Endometrial microvascular endothelial cells (primary cell): ENCODE data around the gene MAP1B. TPM values are rescaled to one million over a fixed set of nuclear protein-coding genes. Genes with fewer than 3 reads are reported as not detected.

ENCODE experiments used
- in situ Hi-C: cut with HindIII; loops from 2 replicates; pipeline ENCODE4 v1.10.0; 2017; ENCODE audit warnings: low sequenced_read_pairs, low pct_unique_long_range_greater_than_20kb; ENCODE audit errors: inconsistent ontology term
- total RNA-seq: library from RNA; depleted of rRNA; stranded (reverse); fragments of >200 nt; gene quantifications from one replicate; pipeline ENCODE4 v1.2.3, GENCODE V29; 2015; ENCODE audit errors: inconsistent ontology term

Gene MAP1B
- total RNA-seq, 1 donor from 2014 or later, result 226 TPM

DNA sequence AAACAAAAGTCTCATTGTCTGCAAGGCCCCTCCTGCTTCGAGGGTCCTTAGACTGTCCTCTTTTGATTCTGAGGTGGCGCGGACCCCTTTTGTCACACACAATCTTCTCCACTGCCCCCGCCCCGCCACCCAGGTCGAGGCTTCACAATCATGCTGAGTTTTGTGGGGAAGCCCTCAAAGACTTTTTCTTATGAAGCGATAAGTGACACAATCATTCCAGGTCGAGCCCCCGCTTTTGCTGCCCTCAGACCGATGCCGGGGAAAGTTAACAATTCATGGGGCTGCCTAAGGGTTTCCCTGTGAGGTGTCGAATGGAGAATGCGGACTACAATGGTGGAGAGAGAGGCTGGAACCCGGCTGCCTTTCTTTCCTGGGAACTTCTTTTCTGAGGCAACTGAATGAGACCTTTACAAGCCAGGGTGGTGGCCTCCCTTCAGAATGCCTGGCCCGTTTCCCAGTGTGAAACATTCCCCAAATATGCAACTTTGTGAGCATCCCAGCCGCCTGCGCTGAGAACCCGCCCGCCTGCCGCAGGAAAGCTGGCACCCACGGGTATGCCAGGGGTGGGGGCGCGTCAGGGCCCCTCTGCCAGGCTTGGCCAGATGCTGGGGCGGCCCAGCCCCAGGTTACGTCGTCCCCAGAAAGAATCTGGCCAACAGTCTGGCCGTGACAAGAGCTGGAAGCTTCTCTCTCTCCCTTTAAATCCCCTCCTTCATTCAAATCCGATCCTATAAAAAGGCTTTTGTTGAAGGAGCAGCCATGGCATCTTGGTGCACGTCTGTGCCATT, 71.9 kb downstream of the MAP1B start:
- in situ Hi-C loops, result no loop called here

DNA sequence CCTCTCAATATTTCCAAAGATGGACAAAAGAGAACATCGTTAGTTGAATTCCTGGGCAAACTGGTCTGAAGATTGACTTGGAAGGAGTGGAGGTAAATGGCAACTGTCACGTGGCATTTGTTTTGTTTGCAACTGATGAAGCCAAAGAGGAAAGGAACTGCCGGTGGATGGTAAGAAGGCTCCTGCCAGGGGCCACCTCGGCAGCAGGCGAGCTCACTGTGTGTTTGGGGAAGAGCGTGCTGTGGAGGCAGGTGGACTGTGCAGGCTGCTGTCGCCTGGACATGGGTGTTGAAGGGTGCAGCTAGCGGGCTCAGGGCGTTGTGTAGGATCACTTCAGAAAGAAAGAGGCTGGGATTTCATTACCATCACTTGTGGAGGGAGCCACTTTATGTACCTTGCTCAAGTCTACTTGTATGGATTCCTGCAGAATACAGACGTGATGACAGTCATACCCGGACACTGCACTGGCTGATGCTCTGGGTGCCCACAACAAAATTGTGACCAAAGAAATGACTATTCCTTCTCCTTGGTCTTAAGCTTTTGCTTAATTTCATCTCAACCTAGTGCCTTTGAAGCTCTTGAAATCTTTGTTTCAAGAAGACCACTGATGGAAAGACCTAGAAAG, 72.7 kb downstream of the MAP1B start:
- in situ Hi-C loops, result no loop called here

DNA sequence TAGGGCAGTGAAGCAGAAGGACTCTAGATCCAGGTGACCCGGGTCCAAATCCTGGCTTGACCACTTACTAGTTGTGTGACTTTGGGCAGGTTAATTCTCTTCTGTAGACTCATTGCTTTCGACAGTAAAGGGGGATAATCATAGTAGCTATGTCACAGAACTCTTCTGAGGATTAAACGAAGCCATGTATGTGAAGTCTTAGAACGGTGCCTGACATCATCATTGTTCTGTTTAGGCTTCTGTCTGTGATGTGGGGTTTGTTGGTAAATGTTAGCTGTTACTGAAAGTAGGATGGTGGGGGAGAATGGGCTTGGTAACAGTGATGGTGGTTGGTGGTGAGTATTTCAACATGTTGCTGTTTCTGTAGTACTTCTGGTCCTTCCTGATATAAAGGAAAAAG, 73.7 kb downstream of the MAP1B start:
- in situ Hi-C loops, result no loop called here

DNA sequence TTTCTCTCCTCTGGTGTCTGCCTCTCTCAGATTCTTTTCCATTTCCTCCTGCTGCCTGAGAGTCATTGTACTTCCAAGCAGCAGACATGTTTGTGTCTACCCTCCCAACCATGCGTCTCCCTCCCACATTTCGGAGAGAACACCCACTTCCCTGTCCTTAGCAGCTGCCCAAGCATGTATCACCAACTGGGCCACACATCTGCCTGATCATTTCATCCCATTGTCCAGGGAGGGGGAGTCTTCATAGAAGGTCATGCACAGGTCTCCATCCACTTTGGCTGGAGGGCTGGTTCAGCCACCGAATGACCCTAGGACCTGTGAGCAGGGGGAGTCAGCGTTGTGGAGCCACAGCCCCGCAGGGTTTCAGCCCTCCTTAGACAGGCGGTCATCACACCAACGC, 75.4 kb downstream of the MAP1B start:
- in situ Hi-C loops, result no loop called here

DNA sequence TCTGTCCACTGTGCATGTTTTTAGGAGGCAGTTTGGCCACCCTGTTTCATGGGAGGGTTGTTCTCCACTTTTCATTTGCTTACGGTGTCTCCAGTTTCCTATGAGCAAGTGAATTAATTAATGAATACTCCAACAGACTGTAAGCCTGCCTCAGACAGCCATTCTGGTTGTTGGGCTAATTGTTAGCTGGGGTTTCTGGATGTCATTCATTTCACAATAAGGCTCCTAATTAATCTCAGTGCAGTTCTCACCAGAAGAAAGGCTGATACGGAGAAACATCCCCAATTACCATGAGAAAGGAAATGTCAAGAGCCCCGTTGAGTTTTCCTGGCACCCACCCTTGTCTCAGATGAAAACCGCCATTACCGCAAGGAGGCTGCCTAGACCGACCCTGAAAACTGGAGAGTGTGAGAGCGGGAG, 75.8 kb downstream of the MAP1B start:
- in situ Hi-C loops, result no loop called here

DNA sequence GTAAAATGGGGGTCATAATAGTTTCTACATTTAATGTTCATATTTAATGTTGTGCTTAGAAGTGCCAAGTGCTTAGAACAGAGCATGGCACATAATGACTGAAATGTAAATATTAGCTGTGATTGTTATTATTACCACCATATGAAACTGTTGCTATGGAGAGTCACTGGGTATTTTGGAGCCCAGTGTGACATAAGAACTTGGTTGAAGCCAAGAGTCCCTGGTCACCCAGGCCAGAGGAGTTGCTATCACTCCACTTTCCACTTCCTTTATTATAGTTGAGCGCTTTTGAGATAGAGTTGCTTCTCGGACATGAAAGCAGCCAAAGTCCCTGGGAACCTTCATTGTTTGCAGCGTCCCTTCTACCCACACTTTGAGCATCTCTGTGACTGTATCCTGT, 77.1 kb downstream of the MAP1B start:
- in situ Hi-C loops, result no loop called here

DNA sequence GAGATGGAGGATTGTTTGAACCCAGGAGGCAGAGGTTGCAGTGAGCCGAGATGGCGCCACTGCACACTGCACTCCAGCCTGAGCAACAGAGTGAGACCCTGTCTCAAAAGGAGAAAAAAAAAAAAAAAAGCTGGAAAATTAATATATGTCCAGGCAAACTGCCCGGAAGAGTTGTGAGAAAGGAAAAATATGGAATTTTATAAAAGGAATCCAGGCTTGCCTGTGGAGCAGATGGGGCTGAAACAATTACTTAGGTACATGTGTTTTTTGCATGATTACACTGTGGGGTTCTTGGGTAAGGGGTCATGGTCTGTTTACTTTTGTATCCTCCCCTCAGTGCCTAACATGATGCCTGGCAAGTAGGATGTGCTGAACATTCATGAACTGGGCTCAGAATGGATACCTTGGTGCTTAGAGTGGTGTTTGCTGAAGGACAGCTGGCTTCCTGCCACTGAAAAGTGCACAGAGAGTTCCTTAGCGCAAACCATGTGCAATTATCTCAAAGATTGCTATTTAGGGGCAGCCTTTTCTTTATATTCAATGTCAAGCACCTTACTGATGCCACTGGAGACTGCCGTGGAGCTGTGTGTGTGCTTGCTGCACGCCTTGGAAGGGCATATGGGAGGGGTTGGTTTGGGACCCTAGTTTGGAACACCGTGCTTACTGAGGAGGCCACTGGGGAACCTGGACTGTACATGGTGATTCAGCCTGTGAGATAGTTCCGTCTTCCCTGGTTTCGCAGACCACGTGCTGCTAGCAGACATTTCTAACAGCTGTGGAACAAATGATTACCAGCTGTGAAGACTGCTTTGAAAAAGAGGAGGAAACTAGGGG, 78.4 kb downstream of the MAP1B start:
- in situ Hi-C loops, result no loop called here

DNA sequence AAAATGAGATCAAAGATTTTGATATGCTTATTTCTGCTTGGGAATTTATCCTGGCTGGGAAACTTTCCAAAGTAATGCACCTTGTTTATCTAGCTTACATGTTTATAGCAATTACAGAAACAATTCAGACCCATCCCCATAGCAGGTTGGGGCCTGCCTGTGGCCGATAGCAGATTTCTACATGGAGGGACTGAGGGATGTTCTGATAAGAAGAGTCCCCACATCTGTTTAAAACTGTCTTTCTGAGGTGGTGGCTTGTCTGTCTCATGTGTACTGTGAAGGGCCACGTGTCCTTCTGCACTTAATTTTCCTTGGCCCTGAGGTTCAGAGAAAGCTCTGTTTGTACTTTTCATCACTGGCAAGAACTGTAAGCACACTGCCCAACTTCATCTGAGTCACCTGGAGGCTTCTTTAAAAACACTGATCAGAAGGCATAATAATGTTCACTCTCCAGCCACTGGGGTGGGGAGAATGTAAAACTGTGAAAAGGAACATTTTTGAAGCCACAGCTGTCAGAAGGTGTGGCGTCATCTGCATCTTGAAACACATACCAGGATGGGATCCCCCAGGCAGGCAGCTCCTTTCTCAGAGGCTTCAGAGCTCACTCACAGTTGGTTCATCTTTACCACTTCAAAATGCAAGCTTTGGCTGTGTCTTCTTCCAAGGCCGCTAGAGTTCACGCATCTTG, 80.3 kb downstream of the MAP1B start:
- in situ Hi-C loops, result no loop called here

DNA sequence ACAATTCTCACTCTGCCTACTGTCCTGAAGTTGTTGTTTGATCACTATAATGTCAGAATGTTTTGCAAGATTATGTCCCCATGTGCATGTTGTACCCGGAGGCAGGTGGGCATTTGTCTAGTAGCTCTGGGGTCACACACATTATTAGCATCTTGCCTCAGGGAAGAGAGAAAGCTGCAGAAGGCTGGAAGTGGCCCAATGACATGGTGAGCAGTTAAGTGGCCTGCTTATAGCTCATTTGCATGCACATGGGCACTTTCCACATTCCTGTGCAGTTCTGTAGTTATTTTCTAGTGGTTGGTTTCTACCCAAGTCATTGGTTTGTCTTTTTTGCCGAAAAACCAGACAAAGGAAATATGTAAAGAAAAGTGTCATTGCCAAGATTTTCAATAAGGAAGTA, 80.9 kb downstream of the MAP1B start:
- in situ Hi-C loops, result no loop called here

DNA sequence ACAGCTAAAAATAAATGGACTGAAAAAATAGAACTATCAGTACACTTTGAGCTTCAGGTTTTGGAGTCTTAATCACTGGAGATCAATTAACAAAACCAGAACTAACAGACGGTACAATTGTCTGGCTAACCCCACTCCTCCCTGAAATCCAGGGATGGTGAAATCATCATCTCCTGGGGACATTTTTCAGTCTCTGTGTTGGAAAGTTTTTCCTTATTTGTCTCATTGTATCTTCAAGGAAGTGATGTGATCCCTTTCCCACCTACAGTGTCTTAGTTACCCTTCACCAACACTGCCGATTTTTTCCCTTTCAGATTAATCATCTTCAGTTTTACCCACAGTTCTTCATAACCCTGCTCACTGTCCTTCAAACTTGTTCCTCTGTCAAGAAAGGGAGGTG, 81.9 kb downstream of the MAP1B start:
- in situ Hi-C loops, result no loop called here

DNA sequence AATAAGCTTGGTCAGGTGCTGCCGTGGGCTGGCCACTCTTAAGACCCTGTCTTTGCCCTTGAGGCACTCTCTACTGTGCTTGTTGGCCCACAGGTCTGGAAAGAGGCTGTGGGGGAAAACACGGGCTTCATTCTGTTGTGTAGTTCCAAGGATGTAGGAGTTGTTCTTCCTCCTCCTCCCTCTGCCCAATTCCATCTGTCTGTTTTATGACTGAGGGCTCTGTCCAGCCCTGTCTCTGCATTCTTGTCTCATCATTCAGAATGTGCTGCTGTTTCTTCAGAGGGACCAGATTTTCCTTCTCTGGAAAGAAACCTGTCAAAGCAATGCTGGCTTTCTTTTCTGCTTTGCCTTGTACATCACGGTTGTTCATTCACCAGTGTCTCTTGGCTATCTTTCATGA, 84.1 kb downstream of the MAP1B start:
- in situ Hi-C loops, result no loop called here

DNA sequence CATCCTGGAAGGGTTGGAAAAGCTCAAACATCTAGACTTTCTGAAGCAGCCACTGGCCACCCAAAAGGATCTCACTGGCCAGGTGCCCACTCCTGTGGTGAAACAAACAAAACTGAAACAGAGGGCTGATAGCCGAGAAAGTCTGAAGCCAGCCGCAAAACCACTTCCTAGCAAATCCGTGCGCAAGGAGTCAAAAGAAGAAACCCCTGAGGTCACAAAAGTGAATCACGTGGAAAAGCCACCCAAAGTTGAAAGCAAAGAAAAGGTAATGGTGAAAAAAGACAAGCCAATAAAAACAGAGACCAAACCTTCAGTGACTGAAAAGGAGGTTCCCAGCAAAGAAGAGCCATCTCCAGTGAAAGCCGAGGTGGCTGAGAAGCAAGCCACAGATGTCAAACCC, 87.6 kb downstream of the MAP1B start:
- in situ Hi-C loops, result no loop called here

DNA sequence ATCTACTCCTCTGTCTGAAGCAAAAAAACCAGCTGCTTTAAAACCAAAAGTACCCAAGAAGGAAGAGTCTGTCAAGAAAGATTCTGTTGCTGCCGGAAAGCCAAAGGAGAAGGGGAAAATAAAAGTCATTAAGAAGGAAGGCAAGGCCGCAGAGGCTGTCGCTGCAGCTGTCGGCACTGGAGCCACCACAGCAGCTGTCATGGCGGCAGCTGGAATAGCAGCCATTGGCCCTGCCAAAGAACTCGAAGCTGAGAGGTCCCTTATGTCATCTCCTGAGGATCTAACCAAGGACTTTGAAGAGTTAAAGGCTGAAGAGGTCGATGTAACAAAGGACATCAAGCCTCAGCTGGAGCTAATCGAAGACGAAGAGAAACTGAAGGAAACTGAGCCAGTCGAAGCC, 88.3 kb downstream of the MAP1B start:
- in situ Hi-C loops, result no loop called here

DNA sequence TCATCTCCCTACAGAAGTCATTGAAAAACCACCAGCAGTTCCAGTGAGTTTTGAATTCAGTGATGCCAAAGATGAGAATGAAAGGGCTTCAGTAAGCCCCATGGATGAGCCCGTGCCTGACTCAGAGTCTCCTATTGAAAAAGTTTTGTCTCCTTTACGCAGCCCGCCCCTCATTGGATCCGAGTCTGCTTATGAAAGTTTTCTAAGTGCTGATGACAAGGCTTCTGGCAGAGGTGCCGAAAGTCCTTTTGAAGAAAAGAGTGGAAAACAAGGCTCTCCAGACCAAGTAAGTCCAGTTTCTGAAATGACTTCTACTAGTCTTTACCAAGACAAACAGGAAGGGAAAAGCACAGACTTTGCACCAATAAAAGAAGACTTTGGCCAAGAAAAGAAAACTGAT, 90.1 kb downstream of the MAP1B start:
- in situ Hi-C loops, result no loop called here

DNA sequence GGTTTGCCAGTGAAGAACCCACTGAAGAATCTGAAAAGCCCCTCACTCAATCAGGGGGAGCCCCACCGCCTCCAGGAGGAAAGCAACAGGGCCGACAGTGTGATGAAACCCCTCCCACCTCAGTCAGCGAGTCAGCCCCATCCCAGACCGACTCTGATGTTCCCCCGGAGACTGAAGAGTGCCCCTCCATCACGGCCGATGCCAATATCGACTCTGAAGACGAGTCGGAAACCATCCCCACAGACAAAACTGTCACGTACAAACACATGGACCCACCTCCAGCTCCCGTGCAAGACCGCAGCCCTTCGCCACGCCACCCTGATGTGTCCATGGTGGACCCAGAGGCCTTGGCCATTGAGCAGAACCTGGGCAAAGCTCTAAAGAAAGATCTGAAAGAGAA, 92.4 kb downstream of the MAP1B start:
- in situ Hi-C loops, result no loop called here

DNA sequence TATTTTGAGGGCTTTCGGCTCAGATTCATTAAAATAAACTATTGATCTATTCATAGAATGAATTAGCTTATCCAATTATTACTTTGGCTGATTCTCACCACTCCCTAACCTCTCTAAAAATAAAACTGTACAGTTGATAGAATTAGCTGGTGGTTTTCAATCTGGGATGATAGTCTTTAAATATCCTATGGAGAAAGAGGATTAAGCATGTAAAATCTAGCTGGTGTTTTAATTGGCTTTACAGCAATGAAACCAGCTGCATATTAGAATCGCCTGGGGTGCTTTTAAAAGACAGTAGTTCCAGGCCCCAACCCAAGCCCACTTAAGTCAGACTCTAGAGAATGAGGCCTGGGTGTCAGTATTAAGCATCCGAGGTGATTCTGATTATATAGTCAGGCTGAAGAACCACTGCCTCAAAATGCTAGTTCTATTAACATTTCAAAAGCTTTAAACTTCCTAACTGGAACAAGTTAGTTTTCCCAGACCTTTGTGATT, 95.1 kb downstream of the MAP1B start:
- in situ Hi-C loops, result no loop called here

DNA sequence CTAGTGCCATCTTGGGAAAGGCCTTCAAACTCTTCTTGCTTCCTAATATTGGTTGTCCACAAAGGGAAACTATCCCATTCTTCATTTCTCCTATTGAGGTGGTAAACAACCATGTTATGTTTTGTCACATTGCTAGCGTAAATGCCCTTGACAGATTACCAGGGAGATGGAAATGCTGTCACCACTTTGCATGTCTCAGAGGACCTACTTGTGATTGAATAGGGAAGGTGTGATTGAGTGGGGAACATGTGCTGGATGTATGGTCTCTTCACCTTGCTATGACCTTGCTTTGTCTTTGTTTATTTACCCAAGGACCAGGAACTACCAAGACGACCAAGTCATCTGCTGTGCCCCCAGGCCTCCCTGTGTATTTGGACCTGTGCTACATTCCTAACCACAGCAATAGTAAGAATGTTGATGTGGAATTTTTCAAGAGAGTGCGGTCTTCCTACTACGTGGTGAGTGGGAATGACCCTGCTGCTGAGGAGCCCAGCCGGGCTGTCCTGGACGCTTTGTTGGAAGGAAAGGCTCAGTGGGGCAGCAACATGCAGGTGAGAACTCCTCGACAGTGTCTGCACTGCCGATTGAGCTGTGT, 96.1 kb downstream of the MAP1B start:
- in situ Hi-C loops, result no loop called here

DNA sequence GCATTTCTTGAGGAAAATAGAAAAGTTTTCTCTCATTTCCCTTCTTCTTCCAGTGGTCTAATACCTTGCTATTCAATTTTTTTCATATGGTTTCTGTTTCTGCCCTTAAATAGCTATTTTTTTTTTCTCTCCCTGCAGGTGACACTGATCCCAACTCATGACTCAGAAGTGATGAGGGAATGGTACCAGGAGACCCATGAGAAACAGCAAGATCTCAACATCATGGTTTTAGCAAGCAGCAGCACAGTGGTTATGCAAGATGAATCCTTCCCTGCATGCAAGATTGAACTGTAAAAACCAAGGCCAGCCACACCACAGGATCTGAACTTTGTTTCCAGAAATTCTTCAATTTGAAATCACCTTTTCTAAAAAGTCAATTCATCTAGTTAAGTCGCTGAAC, 97.7 kb downstream of the MAP1B start:
- in situ Hi-C loops, result no loop called here
